ENCODE data around the gene ANKRD26.

ANKRD26 gene

DNA sequence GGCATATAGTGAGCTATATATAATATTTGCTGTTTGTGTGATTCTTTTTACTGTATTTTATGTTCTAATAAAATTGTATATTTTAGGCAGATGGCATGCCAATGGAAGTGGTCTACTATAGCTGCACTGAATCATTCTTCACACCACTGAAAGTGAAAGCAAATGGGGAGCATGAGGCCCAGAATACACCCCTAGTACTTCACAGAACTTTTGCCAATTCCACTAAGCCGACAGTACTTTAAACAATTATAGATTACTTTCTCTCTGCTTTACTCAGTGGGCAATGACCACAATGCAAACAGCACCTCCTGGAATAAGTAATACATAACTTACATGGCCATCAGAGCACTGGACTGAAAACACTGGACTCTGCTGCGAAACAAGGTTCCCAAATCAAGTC is 70.2 kb downstream of the ANKRD26 start:
- no peak for TF ChIP-seq SPI1 (IDR thresholded peaks at IDR 0.05; ENCODE audit: low read depth, low read length)
- TF ChIP-seq POU2F2 (IDR thresholded peaks at IDR 0.05; ENCODE audit: low read depth, low read length): no peak
- TF ChIP-seq TAF1 (IDR thresholded peaks at IDR 0.05; ENCODE audit: low read depth, low read length): no peak
- TF ChIP-seq POLR2A (IDR thresholded peaks at IDR 0.05; ENCODE audit: low read depth, low read length): no peak
- TF ChIP-seq POLR2AphosphoS5 (IDR thresholded peaks at IDR 0.05; ENCODE audit: low read depth, low read length): no peak
- TF ChIP-seq PAX5 (IDR thresholded peaks at IDR 0.05; ENCODE audit: insufficient read depth, low read length, severe bottlenecking): no peak
- FAIRE-seq (no peak), DNase-seq (ENCODE audit: insufficient read length, low spot score) (no peak)

DNA sequence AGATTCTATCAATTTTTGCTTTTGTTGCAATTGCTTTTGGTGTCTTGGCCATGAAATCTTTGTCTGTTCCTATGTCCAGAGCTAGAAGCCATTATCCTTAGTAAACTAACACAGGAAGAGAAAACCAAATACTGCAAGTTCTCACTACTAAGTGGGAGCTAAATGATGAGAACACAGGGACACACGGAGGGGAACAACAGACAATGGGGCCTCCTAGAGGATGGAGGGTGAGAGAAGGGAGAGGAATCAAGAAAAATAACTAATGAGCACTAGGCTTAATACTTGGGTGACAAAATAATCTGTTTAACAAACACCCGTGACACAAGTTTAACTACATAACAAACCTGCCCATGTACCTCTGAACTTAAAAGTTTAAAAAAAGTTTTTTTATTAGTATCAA is 78.2 kb downstream of the ANKRD26 start:
- no peak for DNase-seq (ENCODE audit: insufficient read length, low spot score)
- TF ChIP-seq POLR2A (IDR thresholded peaks at IDR 0.05; ENCODE audit: low read depth, low read length) (no peak), TAF1 (IDR thresholded peaks at IDR 0.05; ENCODE audit: low read depth, low read length) (no peak), POU2F2 (IDR thresholded peaks at IDR 0.05; ENCODE audit: low read depth, low read length) (no peak), PAX5 (IDR thresholded peaks at IDR 0.05; ENCODE audit: insufficient read depth, low read length, severe bottlenecking) (no peak), POLR2AphosphoS5 (IDR thresholded peaks at IDR 0.05; ENCODE audit: low read depth, low read length) (no peak), SPI1 (IDR thresholded peaks at IDR 0.05; ENCODE audit: low read depth, low read length) (no peak)
- no peak for FAIRE-seq

DNA sequence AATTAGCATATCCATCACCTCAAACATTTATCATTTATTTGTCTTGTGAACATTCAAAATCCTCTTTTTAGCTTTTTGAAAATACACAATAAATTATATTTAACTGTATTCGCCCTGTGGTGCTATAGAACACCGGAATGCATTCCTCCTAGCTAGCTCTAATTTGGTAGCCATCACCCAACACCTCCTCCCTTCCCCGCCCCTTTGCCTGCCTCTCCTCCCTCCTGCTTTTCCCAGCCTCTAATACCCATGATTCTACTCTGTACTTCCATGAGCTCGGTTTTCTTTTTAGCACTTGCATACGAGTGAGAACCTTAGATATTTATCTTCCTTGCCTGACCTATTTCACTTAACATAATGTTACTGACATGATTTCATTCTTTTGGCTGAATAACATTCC is 80.1 kb downstream of the ANKRD26 start:
- no peak for TF ChIP-seq PAX5 (IDR thresholded peaks at IDR 0.05; ENCODE audit: insufficient read depth, low read length, severe bottlenecking)
- DNase-seq (ENCODE audit: insufficient read length, low spot score) (no peak), FAIRE-seq (no peak)

DNA sequence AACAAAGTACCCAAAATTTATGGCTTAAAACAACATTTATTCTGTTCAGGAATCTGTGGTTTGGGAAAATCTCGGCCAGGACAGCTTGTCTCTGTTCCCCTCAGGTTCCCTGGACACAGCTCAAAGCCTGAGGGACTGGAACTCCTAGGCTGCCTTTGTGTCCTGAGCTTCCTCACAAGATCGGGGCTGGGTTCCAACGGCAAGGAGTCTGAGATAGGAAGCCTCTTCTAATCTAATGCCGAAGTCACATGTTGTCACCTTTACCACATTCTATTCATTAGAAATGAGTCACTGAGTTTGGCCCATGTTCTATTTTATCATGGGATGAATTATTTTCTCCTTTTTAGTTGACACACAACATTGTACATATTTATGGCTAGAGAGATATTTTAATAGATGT is 80.5 kb downstream of the ANKRD26 start:
- DNase-seq (ENCODE audit: insufficient read length, low spot score) (no peak), FAIRE-seq (no peak)
- no peak for TF ChIP-seq TAF1 (IDR thresholded peaks at IDR 0.05; ENCODE audit: low read depth, low read length)
- TF ChIP-seq POLR2AphosphoS5 (IDR thresholded peaks at IDR 0.05; ENCODE audit: low read depth, low read length): no peak

DNA sequence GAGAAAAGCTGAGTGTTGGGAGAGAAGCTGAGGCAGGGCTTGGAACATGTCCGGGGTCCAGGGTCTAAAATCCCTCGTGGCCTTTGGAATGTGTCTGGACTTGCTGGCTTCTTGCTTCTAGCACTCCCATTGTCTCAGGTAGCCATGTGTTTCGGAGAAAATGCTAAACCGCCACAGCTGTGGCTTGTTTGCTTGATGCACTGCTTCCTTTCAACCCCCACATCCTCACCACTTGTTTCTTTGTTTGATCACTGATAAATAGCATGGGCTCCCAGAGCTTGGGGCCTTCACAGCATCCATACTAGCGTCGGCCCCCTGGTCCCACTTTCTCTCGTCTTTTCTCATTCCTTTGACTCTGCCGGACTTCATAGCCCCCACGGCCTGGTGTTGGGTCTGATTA is 102.7 kb downstream of the ANKRD26 start:
- no peak for DNase-seq (ENCODE audit: insufficient read length, low spot score)
- no peak for FAIRE-seq
- no peak for TF ChIP-seq POLR2A (IDR thresholded peaks at IDR 0.05; ENCODE audit: low read depth, low read length)
- no peak for TF ChIP-seq POU2F2 (IDR thresholded peaks at IDR 0.05; ENCODE audit: low read depth, low read length)
- TF ChIP-seq TAF1 (IDR thresholded peaks at IDR 0.05; ENCODE audit: low read depth, low read length): no peak
- TF ChIP-seq SPI1 (IDR thresholded peaks at IDR 0.05; ENCODE audit: low read depth, low read length): no peak
- TF ChIP-seq PAX5 (IDR thresholded peaks at IDR 0.05; ENCODE audit: insufficient read depth, low read length, severe bottlenecking): no peak
- TF ChIP-seq POLR2AphosphoS5 (IDR thresholded peaks at IDR 0.05; ENCODE audit: low read depth, low read length): no peak

DNA sequence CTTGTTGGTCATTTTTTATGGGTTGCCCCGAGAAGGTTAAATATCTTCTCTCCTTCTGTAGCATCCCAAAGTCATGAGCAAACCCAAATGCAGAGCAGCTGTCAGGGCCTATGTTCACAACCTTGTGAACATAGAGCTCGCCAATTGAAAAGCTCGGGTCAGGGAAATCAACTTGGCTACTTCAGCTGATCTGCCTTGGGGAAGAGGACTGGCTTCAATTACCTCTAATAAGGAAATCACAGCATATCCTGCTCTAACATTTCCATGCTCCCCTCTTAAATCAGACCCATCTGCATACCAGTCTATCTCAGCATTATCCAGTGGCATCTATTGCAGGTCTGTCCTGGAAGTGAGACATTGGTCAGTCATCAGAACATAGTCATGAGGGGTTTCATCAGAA is 105.6 kb downstream of the ANKRD26 start:
- DNase-seq (ENCODE audit: insufficient read length, low spot score) (no peak), FAIRE-seq (no peak)
- TF ChIP-seq SPI1 (IDR thresholded peaks at IDR 0.05; ENCODE audit: low read depth, low read length): no peak
- TF ChIP-seq TAF1 (IDR thresholded peaks at IDR 0.05; ENCODE audit: low read depth, low read length): no peak
- TF ChIP-seq PAX5 (IDR thresholded peaks at IDR 0.05; ENCODE audit: insufficient read depth, low read length, severe bottlenecking): no peak
- TF ChIP-seq POU2F2 (IDR thresholded peaks at IDR 0.05; ENCODE audit: low read depth, low read length): no peak
- TF ChIP-seq POLR2A (IDR thresholded peaks at IDR 0.05; ENCODE audit: low read depth, low read length): no peak
- TF ChIP-seq POLR2AphosphoS5 (IDR thresholded peaks at IDR 0.05; ENCODE audit: low read depth, low read length): no peak

DNA sequence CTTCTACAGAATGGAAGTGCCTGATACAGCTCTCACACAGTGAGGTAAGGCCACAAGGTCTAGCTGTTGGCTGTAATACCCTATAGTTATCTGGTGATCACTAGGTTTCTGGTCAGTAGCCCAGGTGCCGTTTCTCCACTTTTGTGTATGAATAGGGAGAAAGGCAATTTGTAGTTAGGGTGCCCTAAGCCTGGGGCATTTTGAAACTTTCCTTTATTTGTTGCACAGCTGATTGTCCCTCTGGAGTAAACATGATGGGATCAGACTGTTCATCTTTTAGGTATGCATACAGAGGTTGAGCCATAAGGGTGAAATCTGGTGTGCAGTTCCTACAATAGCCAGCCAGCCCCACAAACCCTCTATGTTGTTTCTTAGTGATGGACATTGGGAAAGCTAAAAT is 112.4 kb downstream of the ANKRD26 start:
- DNase-seq (ENCODE audit: insufficient read length, low spot score): no peak
- FAIRE-seq: no peak
- no peak for TF ChIP-seq POLR2AphosphoS5 (IDR thresholded peaks at IDR 0.05; ENCODE audit: low read depth, low read length)
- TF ChIP-seq POLR2A (IDR thresholded peaks at IDR 0.05; ENCODE audit: low read depth, low read length): no peak
- no peak for TF ChIP-seq POU2F2 (IDR thresholded peaks at IDR 0.05; ENCODE audit: low read depth, low read length)

DNA sequence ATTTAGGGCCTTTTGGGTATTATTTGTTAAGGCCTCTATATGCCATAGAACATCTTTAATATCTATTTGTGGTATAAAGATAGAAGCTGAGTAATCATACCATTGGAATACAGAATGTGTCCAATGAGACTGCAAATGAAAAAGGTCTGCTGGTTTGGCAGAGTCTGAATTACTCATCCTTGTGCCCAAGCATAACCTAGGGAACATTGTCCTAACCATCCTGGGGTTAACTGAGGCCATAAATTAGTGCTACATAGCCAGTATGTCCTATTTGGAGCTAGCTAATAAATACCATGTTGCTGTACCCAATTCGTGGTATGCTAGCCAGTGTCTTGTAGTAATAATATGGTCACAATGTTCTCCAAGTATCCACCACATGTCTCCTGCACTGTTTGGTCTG is 117.1 kb downstream of the ANKRD26 start:
- no peak for FAIRE-seq
- no peak for DNase-seq (ENCODE audit: insufficient read length, low spot score)
- no peak for TF ChIP-seq POLR2A (IDR thresholded peaks at IDR 0.05; ENCODE audit: low read depth, low read length)
- no peak for TF ChIP-seq POU2F2 (IDR thresholded peaks at IDR 0.05; ENCODE audit: low read depth, low read length)
- no peak for TF ChIP-seq PAX5 (IDR thresholded peaks at IDR 0.05; ENCODE audit: insufficient read depth, low read length, severe bottlenecking)
- no peak for TF ChIP-seq TAF1 (IDR thresholded peaks at IDR 0.05; ENCODE audit: low read depth, low read length)
- TF ChIP-seq SPI1 (IDR thresholded peaks at IDR 0.05; ENCODE audit: low read depth, low read length): no peak
- TF ChIP-seq POLR2AphosphoS5 (IDR thresholded peaks at IDR 0.05; ENCODE audit: low read depth, low read length): no peak

DNA sequence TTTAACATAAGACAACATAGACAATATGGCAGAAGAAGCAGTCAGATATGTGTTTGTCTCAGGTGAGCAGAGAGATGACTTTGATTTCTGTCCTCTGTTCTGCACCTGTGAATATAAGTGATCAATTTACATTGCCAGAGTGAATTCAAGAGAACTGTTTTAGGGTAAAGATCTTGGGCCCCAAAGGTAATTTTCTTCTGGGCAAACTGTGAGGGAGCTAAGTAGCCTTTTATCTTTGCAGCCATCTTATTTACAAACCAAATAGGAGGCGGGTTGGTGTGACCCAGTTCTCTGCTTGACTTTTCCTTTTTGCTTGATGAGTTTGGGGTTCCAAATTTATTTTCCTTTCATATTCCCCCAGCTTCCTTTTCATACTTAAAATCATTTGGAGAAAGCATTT is 118.2 kb downstream of the ANKRD26 start:
- TF ChIP-seq POLR2AphosphoS5 (IDR thresholded peaks at IDR 0.05; ENCODE audit: low read depth, low read length) (no peak), PAX5 (IDR thresholded peaks at IDR 0.05; ENCODE audit: insufficient read depth, low read length, severe bottlenecking) (no peak), TAF1 (IDR thresholded peaks at IDR 0.05; ENCODE audit: low read depth, low read length) (no peak), POU2F2 (IDR thresholded peaks at IDR 0.05; ENCODE audit: low read depth, low read length) (no peak), SPI1 (IDR thresholded peaks at IDR 0.05; ENCODE audit: low read depth, low read length) (no peak), POLR2A (IDR thresholded peaks at IDR 0.05; ENCODE audit: low read depth, low read length) (no peak)
- no peak for DNase-seq (ENCODE audit: insufficient read length, low spot score)
- FAIRE-seq: no peak

DNA sequence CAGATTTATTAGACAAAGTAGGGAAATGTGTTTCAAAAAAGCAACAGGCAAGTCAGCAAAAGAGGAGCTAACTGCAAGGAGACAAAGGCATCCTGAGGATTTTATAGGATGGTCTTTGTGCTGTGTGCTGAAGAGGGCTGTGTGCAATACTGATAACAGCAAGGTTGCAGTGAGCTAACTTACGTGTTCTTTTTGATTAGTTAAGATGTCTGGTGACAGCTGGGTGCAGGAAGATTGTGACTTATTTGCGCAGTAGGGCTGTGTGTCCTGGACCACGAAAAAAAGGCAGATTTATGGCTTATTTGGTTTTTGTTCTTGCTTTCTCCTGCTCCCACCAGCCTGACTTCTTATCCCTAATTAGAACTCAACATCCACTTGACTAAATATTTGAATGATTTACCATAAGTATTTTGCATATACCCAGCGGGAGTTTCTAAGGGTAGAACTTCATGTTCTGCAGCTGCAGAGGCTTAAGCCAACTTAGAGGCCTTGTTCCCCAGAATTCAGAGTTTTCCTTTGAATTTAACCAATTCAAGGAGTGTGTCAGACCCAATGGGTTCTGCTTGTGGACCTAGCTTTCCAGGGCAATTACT is 119.0 kb downstream of the ANKRD26 start:
- DNase-seq (ENCODE audit: insufficient read length, low spot score) (no peak), FAIRE-seq (no peak)
- TF ChIP-seq POLR2A (IDR thresholded peaks at IDR 0.05; ENCODE audit: low read depth, low read length) (no peak), SPI1 (IDR thresholded peaks at IDR 0.05; ENCODE audit: low read depth, low read length) (no peak), POLR2AphosphoS5 (IDR thresholded peaks at IDR 0.05; ENCODE audit: low read depth, low read length) (no peak), POU2F2 (IDR thresholded peaks at IDR 0.05; ENCODE audit: low read depth, low read length) (no peak), TAF1 (IDR thresholded peaks at IDR 0.05; ENCODE audit: low read depth, low read length) (no peak)

Data from GM12891 (cell line).